GM23338 (cell line): ENCODE data around the gene DEXI.

Experiments
- CREB1 ChIP-seq: fragments of 250-450 bp; sonication (Bioruptor Pico); IDR thresholded peaks from 2 replicates; pipeline ENCODE4 v1.5.0; 2020; ENCODE audit warnings: low read depth, mild to moderate bottlenecking, moderate library complexity
- CTCF ChIP-seq, 2 experiments: fragments of 200-600 bp in 1 of 2; sonication (generic) in 1 of 2; conservative IDR thresholded peaks; 2 replicates each; pipeline versions ENCODE4 v1.5.1 to v1.6.1; 2016 to 2017; ENCODE audit warnings: antibody characterized with exemption in 2 of 2, low read depth in 2 of 2, mild to moderate bottlenecking in 2 of 2, moderate library complexity in 1 of 2
- EZH2 ChIP-seq: fragments of 200-600 bp; sonication (generic); IDR thresholded peaks from one replicate; pipeline ENCODE4 v1.8.0; 2017; ENCODE audit warnings: antibody characterized with exemption, mild to moderate bottlenecking, low read depth; ENCODE audit not compliant: unreplicated experiment
- EZH2phosphoT487 ChIP-seq: fragments of 200-600 bp; sonication (generic); IDR thresholded peaks from one replicate; pipeline ENCODE4 v1.8.1; 2018; ENCODE audit warnings: antibody characterized with exemption; ENCODE audit not compliant: unreplicated experiment
- JUNB ChIP-seq: IDR thresholded peaks from one replicate; pipeline ENCODE4 v1.6.1; 2016; ENCODE audit warnings: antibody characterized with exemption; ENCODE audit not compliant: unreplicated experiment
- POLR2AphosphoS5 ChIP-seq: IDR thresholded peaks from 2 replicates; pipeline ENCODE4 v1.6.1; 2016; ENCODE audit warnings: antibody characterized with exemption, low read depth
- REST ChIP-seq: IDR thresholded peaks from one replicate; pipeline ENCODE4 v1.6.1; 2018; ENCODE audit warnings: antibody characterized with exemption; ENCODE audit not compliant: unreplicated experiment
- STAT1 ChIP-seq: IDR thresholded peaks from one replicate; pipeline ENCODE4 v1.6.1; 2016; ENCODE audit warnings: antibody characterized with exemption; ENCODE audit not compliant: unreplicated experiment
- ZNF114 ChIP-seq: fragments of 250-450 bp; sonication (Bioruptor Pico); IDR thresholded peaks from 2 replicates; pipeline ENCODE4 v1.5.0; 2020; ENCODE audit warnings: mild to moderate bottlenecking, moderate library complexity
- ZNF331 ChIP-seq: fragments of 250-450 bp; sonication (Bioruptor Pico); IDR thresholded peaks from 2 replicates; pipeline ENCODE4 v1.5.0; 2020; ENCODE audit warnings: low read depth, mild to moderate bottlenecking, moderate library complexity

GRCh38 chr16:10965440-10966061, 23.3 kb upstream of the DEXI start:
- TF ChIP-seq CTCF (conservative IDR thresholded peaks at IDR 0.05; ENCODE audit: low read depth in 2 of 2) (no peak), REST (no peak), POLR2AphosphoS5 (no peak), JUNB (no peak), CREB1 (CRISPR knock-in tag) (no peak), EZH2 (no peak), ZNF114 (CRISPR knock-in tag) (no peak), STAT1 (no peak), EZH2phosphoT487 (no peak), ZNF331 (CRISPR knock-in tag) (no peak)
